ENCODE measurements around the gene STK11IP. TPM values are rescaled to one million over a fixed set of nuclear protein-coding genes. Genes with fewer than 3 reads are reported as not detected.

STK11IP gene
- total RNA-seq, 2 experiments from 2014 or later = 23.9 to 27.2 TPM

GRCh38 chr2:219661955-219662395 lies 64.3 kb downstream of the STK11IP start:
- H3K27ac Mint-ChIP-seq = no peak overlapping the region
- no peak for TF ChIP-seq CTCF (IDR thresholded peaks at IDR 0.05)
- no peak overlapping the region for H3K27ac ChIP-seq (ENCODE audit: low read depth in 1 of 2, low read length in 2 of 2)
- peaks cover 6 to 12% of the 10 kb centered on the region in 2 experiments for H3K27me3 ChIP-seq (ENCODE audit: control insufficient read depth in 1 of 2, insufficient read depth in 2 of 2, low read length in 2 of 2)
- peaks cover 0 to 5% of the 10 kb centered on the region in 2 experiments for H3K9me3 ChIP-seq (ENCODE audit: control insufficient read depth in 1 of 2, insufficient read depth in 1 of 2, low read length in 2 of 2)
- H3K36me3 Mint-ChIP-seq (ENCODE audit: low read depth) = no peaks in the 10 kb centered on the region
- intact Hi-C loops (cut with DNase I, micrococcal nuclease) = no loop called here
- no peak overlapping the region for H3K4me3 ChIP-seq (ENCODE audit: low read length)
- H3K4me1 Mint-ChIP-seq (ENCODE audit: low read depth) = no peaks in the 10 kb centered on the region
- no peaks in the 10 kb centered on the region for H3K36me3 ChIP-seq (ENCODE audit: insufficient read depth, low read length)
- POLR2A ChIA-PET = no interaction called here
- H3K9me3 Mint-ChIP-seq = no peaks in the 10 kb centered on the region
- DNase-seq (no peak), ATAC-seq (ENCODE audit: poor library complexity) (no peak)
- H3K4me1 ChIP-seq (ENCODE audit: insufficient read depth, low read length) = no peaks in the 10 kb centered on the region
- H3K4me3 Mint-ChIP-seq = no peak overlapping the region
- H3K27me3 Mint-ChIP-seq = peaks cover 58% of the 10 kb centered on the region
- CTCF ChIA-PET = no interaction called here

- H3K27me3 ChIP-seq (ENCODE audit: control insufficient read depth in 1 of 2, insufficient read depth in 2 of 2, low read length in 2 of 2) = peaks cover 6 to 12% of the 10 kb centered on the region in 2 experiments
- TF ChIP-seq CTCF (IDR thresholded peaks at IDR 0.05) = no peak
- no peak for DNase-seq
- peaks cover 0 to 5% of the 10 kb centered on the region in 2 experiments for H3K9me3 ChIP-seq (ENCODE audit: control insufficient read depth in 1 of 2, insufficient read depth in 1 of 2, low read length in 2 of 2)
- peaks cover 53% of the 10 kb centered on the region for H3K27me3 Mint-ChIP-seq
- no peak overlapping the region for H3K27ac ChIP-seq (ENCODE audit: low read depth in 1 of 2, low read length in 2 of 2)
- intact Hi-C loops (cut with DNase I, micrococcal nuclease) = no loop called here
- H3K4me3 Mint-ChIP-seq = no peak overlapping the region
- H3K4me3 ChIP-seq (ENCODE audit: low read length) = no peak overlapping the region
- no peak overlapping the region for H3K27ac Mint-ChIP-seq
- no peaks in the 10 kb centered on the region for H3K4me1 ChIP-seq (ENCODE audit: insufficient read depth, low read length)
- no peaks in the 10 kb centered on the region for H3K36me3 Mint-ChIP-seq (ENCODE audit: low read depth)
- ChIA-PET CTCF (no interaction called here), POLR2A (no interaction called here)
- no peaks in the 10 kb centered on the region for H3K9me3 Mint-ChIP-seq
- H3K36me3 ChIP-seq (ENCODE audit: insufficient read depth, low read length) = no peaks in the 10 kb centered on the region
- H3K4me1 Mint-ChIP-seq (ENCODE audit: low read depth) = no peaks in the 10 kb centered on the region
- ATAC-seq (ENCODE audit: poor library complexity) = no peak
Measured at GRCh38 chr2:219662566-219662965, 64.9 kb downstream of the STK11IP start.

- Mint-ChIP-seq H3K27ac (no peak overlapping the region), H3K4me1 (ENCODE audit: low read depth) (no peaks in the 10 kb centered on the region), H3K27me3 (peaks cover 46% of the 10 kb centered on the region), H3K4me3 (no peak overlapping the region), H3K9me3 (no peaks in the 10 kb centered on the region), H3K36me3 (ENCODE audit: low read depth) (no peaks in the 10 kb centered on the region)
- intact Hi-C loops (cut with DNase I, micrococcal nuclease) = no loop called here
- no peaks in the 10 kb centered on the region for H3K4me1 ChIP-seq (ENCODE audit: insufficient read depth, low read length)
- DNase-seq = no peak
- no peak for TF ChIP-seq CTCF (IDR thresholded peaks at IDR 0.05)
- H3K36me3 ChIP-seq (ENCODE audit: insufficient read depth, low read length) = no peaks in the 10 kb centered on the region
- H3K4me3 ChIP-seq (ENCODE audit: low read length) = no peak overlapping the region
- H3K9me3 ChIP-seq (ENCODE audit: control insufficient read depth in 1 of 2, insufficient read depth in 1 of 2, low read length in 2 of 2) = peaks cover 0 to 5% of the 10 kb centered on the region in 2 experiments
- ChIA-PET POLR2A (no interaction called here), CTCF (no interaction called here)
- H3K27ac ChIP-seq (ENCODE audit: low read depth in 1 of 2, low read length in 2 of 2) = no peak overlapping the region
- ATAC-seq (ENCODE audit: poor library complexity) = no peak
- H3K27me3 ChIP-seq (ENCODE audit: control insufficient read depth in 1 of 2, insufficient read depth in 2 of 2, low read length in 2 of 2) = peaks cover 0 to 12% of the 10 kb centered on the region in 2 experiments
Measured at GRCh38 chr2:219663116-219663762, 65.6 kb downstream of the STK11IP start.
